ENCODE measurements around the gene LSP1. TPM values are rescaled to one million over a fixed set of nuclear protein-coding genes. Genes with fewer than 3 reads are reported as not detected.

LSP1 gene
- total and polyA plus RNA-seq, 2 of the 8 experiments (the other 6 are each of a cell fraction or from before 2014, with no cell fraction given) = 0.03 TPM; not detected in 1

GRCh38 chr11:1820463-1821325 is 32.2 kb upstream of the LSP1 start:
- POLR2A ChIA-PET (ENCODE audit: partially characterized antibody) = no interaction called here
- Histone ChIP-seq H3K4me1 (replicated peaks in 1 of 4; ENCODE audit: control insufficient read depth in 3 of 4, insufficient read depth in 4 of 4, low read length in 3 of 4) (peaks cover 0 to 2% (median 0%) of the 10 kb centered on the region in 4 experiments; a peak in 3 of 7 replicates), H3K4me3 (ENCODE audit: extremely low read depth in 1 of 4, insufficient read depth in 2 of 4, low read depth in 3 of 4, low read length in 4 of 4) (no peak overlapping the region), H3K56ac (replicated peaks; ENCODE audit: insufficient read length, low read depth, low read length) (peak overlapping the region; percentile 97), H3K27ac (ENCODE audit: low read depth, low read length) (no peak overlapping the region), H2BK120ac (replicated peaks; ENCODE audit: low read depth, low read length) (no peak overlapping the region), H3K79me2 (ENCODE audit: control insufficient read depth in 1 of 2, insufficient read depth in 2 of 2, low read length in 2 of 2) (no peaks in the 10 kb centered on the region), H4K20me1 (replicated peaks in 1 of 2; ENCODE audit: control insufficient read depth in 1 of 2, insufficient read depth in 2 of 2, low read length in 2 of 2) (peaks cover 0 to 8% of the 10 kb centered on the region in 2 experiments), H2AFZ (ENCODE audit: low read length) (no peak overlapping the region), H3K9ac (replicated peaks in 1 of 4; ENCODE audit: extremely low read depth in 1 of 4, low read depth in 3 of 4, low read length in 3 of 4) (no peak overlapping the region), H3K23ac (ENCODE audit: insufficient read length) (no peak overlapping the region), H3K23me2 (ENCODE audit: low read depth, low read length) (peaks cover 8% of the 10 kb centered on the region; the same call in 1 of the 2 replicates), H3K4me2 (ENCODE audit: insufficient read depth in 1 of 2, low read depth in 2 of 2, low read length in 2 of 2) (no peak overlapping the region), H3K27me3 (replicated peaks in 1 of 4; ENCODE audit: control insufficient read depth in 3 of 4, extremely low read depth in 1 of 4, insufficient read depth in 3 of 4, low read length in 3 of 4) (no peaks in the 10 kb centered on the region; a peak in 1 of 7 replicates), H3K4ac (replicated peaks; ENCODE audit: insufficient read length, low read depth, low read length) (no peak overlapping the region), H4K8ac (ENCODE audit: extremely low read depth, insufficient read depth, low read length) (no peak overlapping the region; the same call in 1 of the 2 replicates), H2BK15ac (ENCODE audit: low read length) (no peak overlapping the region), H2AK5ac (ENCODE audit: low read depth, low read length) (no peak overlapping the region), H2BK12ac (ENCODE audit: low read depth, low read length) (no peak overlapping the region), H3K14ac (ENCODE audit: insufficient read length) (no peak overlapping the region), H2BK20ac (ENCODE audit: low read length) (no peak overlapping the region), H4K5ac (ENCODE audit: insufficient read length, low read depth, low read length) (no peak overlapping the region), H2BK5ac (ENCODE audit: low read depth, low read length) (no peak overlapping the region), H3K79me1 (ENCODE audit: low read depth, low read length) (no peaks in the 10 kb centered on the region), H3K18ac (ENCODE audit: extremely low read depth, low read length) (no peak overlapping the region), H4K91ac (replicated peaks; ENCODE audit: insufficient read length, low read length) (no peak overlapping the region), H3K9me3 (ENCODE audit: insufficient read depth in 2 of 2, low read depth in 1 of 2, low read length in 1 of 2) (peaks cover 0 to 7% of the 10 kb centered on the region in 2 experiments; a peak in 2 of 4 replicates), H3K36me3 (ENCODE audit: control insufficient read depth in 2 of 4, insufficient read depth in 4 of 4, low read length in 3 of 4) (no peaks in the 10 kb centered on the region)
- FAIRE-seq = no peak
- no peak for DNase-seq (ENCODE audit: low read depth in 1 of 2, low spot score in 2 of 2)
- 87% methylated on average over 14 of the region's 14 CpGs; no CpG with 5 or more reads in 1 of the 2 experiments for WGBS, 2 experiments (ENCODE audit: extremely low coverage in 1 of 2, insufficient coverage in 1 of 2, insufficient read length in 1 of 2, insufficient replicate concordance in 2 of 2, low coverage in 1 of 2, low lambda C conversion rate in 2 of 2, missing lambda C conversion rate in 1 of 2)
- TF ChIP-seq BCL11A (IDR thresholded peaks at IDR 0.05; ENCODE audit: low read depth in 2 of 2, low read length in 2 of 2) = no peak
- no peak for TF ChIP-seq CTBP2 (IDR thresholded peaks at IDR 0.05; ENCODE audit: borderline replicate concordance, insufficient read depth, insufficient read length, low read length)
- TF ChIP-seq FOSL1 (IDR thresholded peaks at IDR 0.05; ENCODE audit: insufficient read depth, low read depth, low read length) = no peak
- no peak for TF ChIP-seq EZH2 (IDR thresholded peaks at IDR 0.05; ENCODE audit: low read depth, low read length, severe bottlenecking)
- no peak for TF ChIP-seq TAF7 (optimal IDR thresholded peaks at IDR 0.05; ENCODE audit: borderline replicate concordance, low read depth, low read length)
- no peak for TF ChIP-seq HDAC2 (IDR thresholded peaks at IDR 0.05; ENCODE audit: borderline replicate concordance in 1 of 2, low read depth in 2 of 2, low read length in 2 of 2)
- no peak for TF ChIP-seq NRF1 (IDR thresholded peaks at IDR 0.05; ENCODE audit: low read depth, low read length)
- CTCF ChIA-PET (ENCODE audit: partially characterized antibody) = interaction anchor here (0.6 to 5.1 kb wide), 4 partner anchors 13 to 331 kb away, joined by 3 to 44 read pairs (median 14); partner anchors contain the start of gene SYT8

All from H1 (cell line).